ENCODE results near the gene DNMT1.

Gene DNMT1

GRCh38 chr19:10118960-10119359, 75.8 kb downstream of the DNMT1 start:
- H4K91ac ChIP-seq (ENCODE audit: low read depth, low read length, poor library complexity) = no peak overlapping the region
- peak overlapping the region; percentile 95 for H3K18ac ChIP-seq (ENCODE audit: low read length)
- H3K4me2 ChIP-seq (ENCODE audit: insufficient read depth, low read length, poor library complexity, severe bottlenecking) = peak overlapping the region; percentile 86
- H2BK5ac ChIP-seq (ENCODE audit: low read length) = peak overlapping the region; percentile 98
- H2AK5ac ChIP-seq (ENCODE audit: low read depth, low read length) = peak overlapping the region; percentile 100
- peak overlapping the region; percentile 99 for H3K9ac ChIP-seq (ENCODE audit: low read depth, low read length, poor library complexity)
- DNase-seq (ENCODE audit: low spot score) = no peak
- H3K79me1 ChIP-seq (ENCODE audit: low read depth, low read length) = peaks cover 19% of the 10 kb centered on the region
- peak overlapping the region; percentile 80 for H3K23ac ChIP-seq (ENCODE audit: low read depth, low read length, poor library complexity)
- peaks cover 6 to 8% of the 10 kb centered on the region in 2 donors for H3K4me1 ChIP-seq (ENCODE audit: control insufficient read depth in 2 of 2, insufficient read depth in 1 of 2, low read depth in 1 of 2, low read length in 2 of 2)
- no peaks in the 10 kb centered on the region for H3K9me3 ChIP-seq (replicated peaks in 1 of 2; ENCODE audit: control insufficient read depth in 2 of 2, insufficient read depth in 1 of 2, low read depth in 1 of 2, low read length in 2 of 2)
- H3K4me3 ChIP-seq (ENCODE audit: low read length in 2 of 2) = peak overlapping the region; percentile 91 to 95
- no peak overlapping the region for H3K27ac ChIP-seq (replicated peaks; ENCODE audit: low read length)
- peaks cover 37 to 50% of the 10 kb centered on the region in 2 donors for H3K36me3 ChIP-seq (replicated peaks in 1 of 2; ENCODE audit: control insufficient read depth in 2 of 2, insufficient read depth in 2 of 2, low read length in 2 of 2)
- no peak overlapping the region for H2BK15ac ChIP-seq (ENCODE audit: low read length)
- WGBS, 2 donors (ENCODE audit: extremely low coverage in 2 of 2, insufficient read length in 2 of 2, insufficient replicate concordance in 1 of 2) = no CpG with 5 or more reads among the region's 12 CpGs
- no peak overlapping the region for H3K4ac ChIP-seq (ENCODE audit: low read length)
- no peak overlapping the region for H2BK120ac ChIP-seq (ENCODE audit: low read depth, low read length)
- no peak overlapping the region for H3K14ac ChIP-seq (ENCODE audit: low read length)
- H2AFZ ChIP-seq (ENCODE audit: low read length) = peak overlapping the region; percentile 86
- no peaks in the 10 kb centered on the region for H3K27me3 ChIP-seq (ENCODE audit: control insufficient read depth in 3 of 3, insufficient read depth in 3 of 3, low read depth in 1 of 3, low read length in 3 of 3)
- H4K8ac ChIP-seq (ENCODE audit: low read depth, low read length) = no peak overlapping the region
- peak overlapping the region; percentile 41 for H2BK12ac ChIP-seq (ENCODE audit: low read length)

DNA sequence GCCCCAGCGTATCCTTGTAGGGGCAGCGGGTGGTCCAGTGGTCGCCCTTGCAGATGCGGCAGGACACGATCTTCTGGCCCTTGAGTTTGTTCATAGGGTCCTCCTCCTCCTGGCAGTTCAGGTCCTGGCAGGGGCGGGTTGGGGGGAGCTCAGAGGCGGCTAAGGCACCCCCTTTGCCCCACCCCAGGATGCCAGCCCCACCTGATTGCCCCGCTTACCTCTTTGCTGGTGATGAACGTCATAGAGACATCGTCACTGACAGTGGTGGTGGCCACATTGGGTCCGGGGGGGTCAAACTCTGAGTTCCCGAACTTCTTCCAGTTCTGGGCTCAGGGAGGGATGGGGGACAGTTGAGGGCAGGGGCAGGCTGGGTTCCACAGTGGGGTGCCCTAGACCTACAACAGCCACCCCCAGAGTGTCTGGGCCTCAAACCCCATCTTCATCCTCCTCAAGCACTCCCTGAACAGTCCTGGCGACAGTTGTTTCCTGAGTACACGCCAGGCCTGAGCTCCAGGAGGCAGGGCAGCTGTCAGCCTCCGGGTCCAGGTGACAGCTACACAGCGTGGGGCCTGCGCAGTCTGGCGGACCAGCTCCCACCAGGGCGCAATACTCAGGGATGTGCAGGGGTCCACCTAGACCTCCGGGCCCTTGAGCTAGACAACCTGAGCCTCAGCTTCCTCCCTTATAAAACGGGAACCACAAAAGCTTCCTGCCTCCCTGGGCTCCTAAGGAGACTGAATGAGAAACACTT, 77.7 kb downstream of the DNMT1 start:
- Histone ChIP-seq H2AK5ac (ENCODE audit: low read depth, low read length) (no peak overlapping the region), H2BK120ac (ENCODE audit: low read depth, low read length) (no peak overlapping the region), H3K27me3 (ENCODE audit: control insufficient read depth in 3 of 3, insufficient read depth in 3 of 3, low read depth in 1 of 3, low read length in 3 of 3) (no peaks in the 10 kb centered on the region), H2BK12ac (ENCODE audit: low read length) (no peak overlapping the region), H3K14ac (ENCODE audit: low read length) (no peak overlapping the region), H3K9me3 (replicated peaks in 1 of 2; ENCODE audit: control insufficient read depth in 2 of 2, insufficient read depth in 1 of 2, low read depth in 1 of 2, low read length in 2 of 2) (no peaks in the 10 kb centered on the region), H3K27ac (replicated peaks; ENCODE audit: low read length) (no peak overlapping the region), H4K91ac (ENCODE audit: low read depth, low read length, poor library complexity) (no peak overlapping the region), H3K36me3 (replicated peaks in 1 of 2; ENCODE audit: control insufficient read depth in 2 of 2, insufficient read depth in 2 of 2, low read length in 2 of 2) (peaks cover 40 to 60% of the 10 kb centered on the region in 2 donors), H2AFZ (ENCODE audit: low read length) (no peak overlapping the region), H2BK15ac (ENCODE audit: low read length) (no peak overlapping the region), H3K4ac (ENCODE audit: low read length) (no peak overlapping the region), H2BK5ac (ENCODE audit: low read length) (no peak overlapping the region), H3K18ac (ENCODE audit: low read length) (no peak overlapping the region), H3K23ac (ENCODE audit: low read depth, low read length, poor library complexity) (no peak overlapping the region), H3K79me1 (ENCODE audit: low read depth, low read length) (peaks cover 21% of the 10 kb centered on the region), H3K4me1 (ENCODE audit: control insufficient read depth in 2 of 2, insufficient read depth in 1 of 2, low read depth in 1 of 2, low read length in 2 of 2) (peaks cover 6 to 8% of the 10 kb centered on the region in 2 donors), H3K9ac (ENCODE audit: low read depth, low read length, poor library complexity) (no peak overlapping the region), H3K4me2 (ENCODE audit: insufficient read depth, low read length, poor library complexity, severe bottlenecking) (no peak overlapping the region), H4K8ac (ENCODE audit: low read depth, low read length) (no peak overlapping the region), H3K4me3 (ENCODE audit: low read length in 2 of 2) (no peak overlapping the region)
- DNase-seq (ENCODE audit: low spot score) = no peak
- WGBS, 2 donors (ENCODE audit: extremely low coverage in 2 of 2, insufficient read length in 2 of 2, insufficient replicate concordance in 1 of 2) = no CpG with 5 or more reads among the region's 21 CpGs

GRCh38 chr19:10116085-10116865, 78.5 kb downstream of the DNMT1 start:
- H3K4me2 ChIP-seq (ENCODE audit: insufficient read depth, low read length, poor library complexity, severe bottlenecking) = no peak overlapping the region
- peak overlapping the region; percentile 25 for H3K23ac ChIP-seq (ENCODE audit: low read depth, low read length, poor library complexity)
- WGBS, 2 donors (ENCODE audit: extremely low coverage in 2 of 2, insufficient read length in 2 of 2, insufficient replicate concordance in 1 of 2) = no CpG with 5 or more reads among the region's 35 CpGs
- H2BK5ac ChIP-seq (ENCODE audit: low read length) = no peak overlapping the region
- H3K36me3 ChIP-seq (replicated peaks in 1 of 2; ENCODE audit: control insufficient read depth in 2 of 2, insufficient read depth in 2 of 2, low read length in 2 of 2) = peaks cover 44 to 66% of the 10 kb centered on the region in 2 donors
- H4K91ac ChIP-seq (ENCODE audit: low read depth, low read length, poor library complexity) = peak overlapping the region; percentile 85
- H3K4ac ChIP-seq (ENCODE audit: low read length) = no peak overlapping the region
- no peak overlapping the region for H2BK15ac ChIP-seq (ENCODE audit: low read length)
- H4K8ac ChIP-seq (ENCODE audit: low read depth, low read length) = no peak overlapping the region
- no peaks in the 10 kb centered on the region for H3K9me3 ChIP-seq (replicated peaks in 1 of 2; ENCODE audit: control insufficient read depth in 2 of 2, insufficient read depth in 1 of 2, low read depth in 1 of 2, low read length in 2 of 2)
- H3K79me1 ChIP-seq (ENCODE audit: low read depth, low read length) = peaks cover 21% of the 10 kb centered on the region
- no peak overlapping the region for H3K27ac ChIP-seq (replicated peaks; ENCODE audit: low read length)
- no peaks in the 10 kb centered on the region for H3K27me3 ChIP-seq (ENCODE audit: control insufficient read depth in 3 of 3, insufficient read depth in 3 of 3, low read depth in 1 of 3, low read length in 3 of 3)
- no peak overlapping the region for H2AFZ ChIP-seq (ENCODE audit: low read length)
- peak overlapping the region; percentile 38 for H3K18ac ChIP-seq (ENCODE audit: low read length)
- no peak overlapping the region for H3K4me3 ChIP-seq (ENCODE audit: low read length in 2 of 2)
- no peak overlapping the region for H3K9ac ChIP-seq (ENCODE audit: low read depth, low read length, poor library complexity)
- H3K14ac ChIP-seq (ENCODE audit: low read length) = no peak overlapping the region
- no peak for DNase-seq (ENCODE audit: low spot score)
- peak overlapping the region; percentile 58 for H2BK12ac ChIP-seq (ENCODE audit: low read length)
- H3K4me1 ChIP-seq (ENCODE audit: control insufficient read depth in 2 of 2, insufficient read depth in 1 of 2, low read depth in 1 of 2, low read length in 2 of 2) = peaks cover 6 to 8% of the 10 kb centered on the region in 2 donors
- H2AK5ac ChIP-seq (ENCODE audit: low read depth, low read length) = peak overlapping the region; percentile 63
- H2BK120ac ChIP-seq (ENCODE audit: low read depth, low read length) = peak overlapping the region; percentile 17

Measured in neuronal stem cell (in vitro differentiated cells).